SK-N-SH (cell line): ENCODE data around the gene CCDC40. TPM values are rescaled to one million over a fixed set of nuclear protein-coding genes. Genes with fewer than 3 reads are reported as not detected.
A peak's percentile ranks its signal among the peaks of the same experiment; 100 is the strongest.

Experiments
- CTCF ChIA-PET: fragments of 300-600, 350-600 bp; formaldehyde crosslinking; extraction: SDS; loops from one replicate; lab custom pipeline; 2021; lab: Yijun Ruan, JAX
- POLR2A ChIA-PET: fragments of 350-600 bp; sonication (Branson Sonifier 250); formaldehyde crosslinking; extraction: SDS; loops from one replicate; lab custom pipeline; 2020; ENCODE audit warnings: antibody characterized with exemption, inconsistent platforms; lab: Yijun Ruan, JAX
- DNase-seq: peaks from one replicate; pipeline ENCODE4 v3.0.0; 2012
- H2AFZ ChIP-seq: fragments of 200-600 bp; sonication (generic); 2 replicates; pipeline ENCODE4 v1.8.1; 2016; ENCODE audit warnings: antibody characterized with exemption, mild to moderate bottlenecking, low read depth
- H3F3A ChIP-seq: fragments of 200-600 bp; sonication (generic); replicated peaks from 2 replicates; pipeline ENCODE3; 2016; ENCODE audit warnings: antibody characterized with exemption, mild to moderate bottlenecking; ENCODE audit not compliant: insufficient read depth
- H3K27ac ChIP-seq, 2 experiments: fragments of 200-500 bp in 1 of 2; fragments of 200-600 bp in 1 of 2; sonication (Bioruptor generic) in 1 of 2; sonication (generic), shearing (Covaris generic) in 1 of 2; 2 replicates each; pipeline versions ENCODE4 v1.5.1 to v1.6.1; 2014 to 2016; ENCODE audit warnings: low read depth in 2 of 2, inconsistent platforms in 1 of 2, low read length in 1 of 2, mild to moderate bottlenecking in 1 of 2, mixed read lengths in 1 of 2
- H3K27me3 ChIP-seq: fragments of 200-600 bp; sonication (generic), shearing (Covaris generic); 2 replicates; pipeline ENCODE4 v1.6.1; 2016; ENCODE audit warnings: mixed run types; ENCODE audit not compliant: insufficient read depth
- H3K36me3 ChIP-seq, 2 experiments: fragments of 200-500 bp in 1 of 2; fragments of 200-600 bp in 1 of 2; sonication (Bioruptor generic) in 1 of 2; sonication (generic) in 1 of 2; replicated peaks in 1 of 2; 2 replicates each; pipeline versions ENCODE3 to v1.5.1; 2014 to 2016; ENCODE audit warnings: low read length in 1 of 2, mild to moderate bottlenecking in 1 of 2; ENCODE audit not compliant: insufficient read depth in 2 of 2, control insufficient read depth in 1 of 2
- H3K4me1 ChIP-seq, 2 experiments: fragments of 200-500 bp in 1 of 2; fragments of 200-600 bp in 1 of 2; sonication (Bioruptor generic) in 1 of 2; sonication (generic), shearing (Covaris generic) in 1 of 2; 2 replicates each; pipeline versions ENCODE4 v1.5.1 to v1.6.1; 2014 to 2016; ENCODE audit warnings: low read depth in 1 of 2, low read length in 1 of 2, mixed run types in 1 of 2; ENCODE audit not compliant: insufficient read depth in 2 of 2, control insufficient read depth in 1 of 2
- H3K4me2 ChIP-seq: fragments of 200-600 bp; sonication (generic), shearing (Covaris generic); 2 replicates; pipeline ENCODE4 v1.6.1; 2017; ENCODE audit warnings: mixed run types
- H3K4me3 ChIP-seq, 2 experiments: fragments of 200-500 bp in 1 of 2; fragments of 200-600 bp in 1 of 2; sonication (Bioruptor generic) in 1 of 2; sonication (generic), shearing (Covaris generic) in 1 of 2; 2 replicates each; pipeline versions ENCODE4 v1.5.1 to v1.8.1; 2014 to 2016; ENCODE audit warnings: low read depth in 2 of 2, inconsistent platforms in 1 of 2, low read length in 1 of 2, mild to moderate bottlenecking in 1 of 2, mixed read lengths in 1 of 2, moderate library complexity in 1 of 2
- H3K79me2 ChIP-seq: fragments of 200-600 bp; sonication (generic); 2 replicates; pipeline ENCODE4 v1.8.1; 2017; ENCODE audit warnings: mild to moderate bottlenecking; ENCODE audit not compliant: insufficient read depth
- H3K9ac ChIP-seq: fragments of 200-600 bp; sonication (generic); 2 replicates; pipeline ENCODE4 v1.6.1; 2017; ENCODE audit warnings: mixed run types
- H3K9me2 ChIP-seq: fragments of 200-600 bp; sonication (generic); 2 replicates; pipeline ENCODE4 v1.6.1; 2017; ENCODE audit warnings: mixed run types
- H3K9me3 ChIP-seq: fragments of 200-600 bp; sonication (generic); 2 replicates; pipeline ENCODE4 v1.6.1; 2017; ENCODE audit warnings: mixed run types, mild to moderate bottlenecking, moderate library complexity
- H4K20me1 ChIP-seq: fragments of 200-600 bp; sonication (generic); 2 replicates; pipeline ENCODE4 v1.6.1; 2017; ENCODE audit warnings: mild to moderate bottlenecking, mixed run types; ENCODE audit not compliant: insufficient read depth
- EZH2phosphoT487 ChIP-seq: fragments of 200-600 bp; sonication (generic); IDR thresholded peaks from 2 replicates; pipeline ENCODE4 v1.6.1; 2017; ENCODE audit warnings: low read depth, mixed run types, mild to moderate bottlenecking, antibody characterized with exemption, moderate library complexity, borderline replicate concordance
- JUND ChIP-seq: IDR thresholded peaks from 2 replicates; pipeline ENCODE4 v1.4.0; 2012
- MXI1 ChIP-seq: IDR thresholded peaks from 2 replicates; pipeline ENCODE4 v1.6.1; 2012; ENCODE audit warnings: mild to moderate bottlenecking, low read depth, low read length, improper control_type of control experiment
- NFIC ChIP-seq: IDR thresholded peaks from 2 replicates; pipeline ENCODE4 v1.4.0; 2012; ENCODE audit warnings: borderline replicate concordance
- PBX3 ChIP-seq: IDR thresholded peaks from 2 replicates; pipeline ENCODE4; 2012
- RCOR1 ChIP-seq: fragments of 150-350 bp; IDR thresholded peaks from 2 replicates; pipeline ENCODE4 v1.6.1; 2017; ENCODE audit warnings: antibody characterized with exemption, low read length
- RFX5 ChIP-seq: IDR thresholded peaks from 2 replicates; pipeline ENCODE4 v1.6.1; 2012; ENCODE audit warnings: mild to moderate bottlenecking, improper control_type of control experiment, low read length
- RXRA ChIP-seq: IDR thresholded peaks from 2 replicates; pipeline ENCODE4 v1.4.0; 2012; ENCODE audit warnings: low read depth, mild to moderate bottlenecking, borderline replicate concordance
- TAF1 ChIP-seq: IDR thresholded peaks from 2 replicates; pipeline ENCODE4 v1.6.1; 2012; ENCODE audit warnings: low read depth, mild to moderate bottlenecking, low read length, moderate library complexity, borderline replicate concordance
- USF2 ChIP-seq: fragments of 150-350 bp; IDR thresholded peaks from 2 replicates; pipeline ENCODE4 v1.6.1; 2017; ENCODE audit warnings: antibody characterized with exemption, low read length, low read depth, borderline replicate concordance
- WGBS: methylation state at CpG from one replicate; pipeline ENCODE4 v1.1.6; 2017; ENCODE audit warnings: low lambda C conversion rate; 5-methylcytosine and 5-hydroxymethylcytosine counted together
- polyA plus RNA-seq, 3 experiments: library from polyadenylated mRNA; depleted of rRNA; stranded (reverse); fragments of >200 nt; gene quantifications; 2 replicates each; pipeline ENCODE4 v1.2.3, GENCODE V29; 2012
- TF ChIP-seq, protein P1 (sequence below): IDR thresholded peaks from 2 replicates; pipeline ENCODE4 v1.4.0; 2012; ENCODE audit warnings: low read depth, borderline replicate concordance

CCDC40 gene
- polyA plus RNA-seq, 1 of the 3 experiments (the other 2 are of a cell fraction) = 17.3 TPM

- Histone ChIP-seq H3K27me3 (no peaks in the 10 kb centered on the region), H4K20me1 (peaks cover 49% of the 10 kb centered on the region)
- TF ChIP-seq USF2 (no peak), TAF1 (no peak), RCOR1 (no peak), MXI1 (no peak), RFX5 (no peak), EZH2phosphoT487 (no peak), JUND (no peak), RXRA (no peak), NFIC (no peak), PBX3 (no peak)
- TF ChIP-seq, protein P1, sequence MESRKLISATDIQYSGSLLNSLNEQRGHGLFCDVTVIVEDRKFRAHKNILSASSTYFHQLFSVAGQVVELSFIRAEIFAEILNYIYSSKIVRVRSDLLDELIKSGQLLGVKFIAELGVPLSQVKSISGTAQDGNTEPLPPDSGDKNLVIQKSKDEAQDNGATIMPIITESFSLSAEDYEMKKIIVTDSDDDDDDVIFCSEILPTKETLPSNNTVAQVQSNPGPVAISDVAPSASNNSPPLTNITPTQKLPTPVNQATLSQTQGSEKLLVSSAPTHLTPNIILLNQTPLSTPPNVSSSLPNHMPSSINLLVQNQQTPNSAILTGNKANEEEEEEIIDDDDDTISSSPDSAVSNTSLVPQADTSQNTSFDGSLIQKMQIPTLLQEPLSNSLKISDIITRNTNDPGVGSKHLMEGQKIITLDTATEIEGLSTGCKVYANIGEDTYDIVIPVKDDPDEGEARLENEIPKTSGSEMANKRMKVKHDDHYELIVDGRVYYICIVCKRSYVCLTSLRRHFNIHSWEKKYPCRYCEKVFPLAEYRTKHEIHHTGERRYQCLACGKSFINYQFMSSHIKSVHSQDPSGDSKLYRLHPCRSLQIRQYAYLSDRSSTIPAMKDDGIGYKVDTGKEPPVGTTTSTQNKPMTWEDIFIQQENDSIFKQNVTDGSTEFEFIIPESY = no peak
- TF ChIP-seq, all 33 proteins: peak for 0
- Histone ChIP-seq H3K4me2 (no peak overlapping the region), H3K4me1 (peaks cover 0 to 2% of the 10 kb centered on the region in 2 experiments; a peak in 1 of 4 replicates), H3K4me3 (no peak overlapping the region), H3K9ac (no peak overlapping the region), H3K79me2 (peaks cover 71% of the 10 kb centered on the region), H3F3A (peaks cover 9% of the 10 kb centered on the region), H3K27ac (no peak overlapping the region), H3K9me2 (no peaks in the 10 kb centered on the region), H3K9me3 (no peaks in the 10 kb centered on the region), H3K36me3 (no peaks in the 10 kb centered on the region), H2AFZ (no peak overlapping the region)
- CTCF ChIA-PET = interaction anchor here (0.6 to 4.5 kb wide), 4 partner anchors 10 to 182 kb away, joined by 3 to 62 read pairs (median 10); no protein-coding TSS in a partner anchor
- WGBS = 95% methylated on average over 36 of the region's 43 CpGs
- DNase-seq = peak; percentile 61
- POLR2A ChIA-PET = no interaction called here
These were observed 12.8 kb upstream of the CCDC40 start for GRCh38 chr17:80023481-80024205.
